HepG2 (cell line): ENCODE results near the gene CMTM4.

ENCODE experiments used
- TAF1 ChIP-seq: sonication (generic); formaldehyde crosslinking; IDR thresholded peaks from 2 replicates; pipeline ENCODE4 v1.4.0; 2020; ENCODE audit warnings: missing genetic modification reagents
- TF ChIP-seq, protein P1 (sequence below): sonication (generic); formaldehyde crosslinking; IDR thresholded peaks from 2 replicates; pipeline ENCODE4 v1.5.0; 2020; ENCODE audit warnings: mild to moderate bottlenecking, missing genetic modification reagents, moderate library complexity
- TF ChIP-seq, protein P2 (sequence below): sonication (generic); formaldehyde crosslinking; IDR thresholded peaks from 2 replicates; pipeline ENCODE4 v1.4.0; 2020; ENCODE audit warnings: low read depth, mild to moderate bottlenecking, missing genetic modification reagents

DNA sequence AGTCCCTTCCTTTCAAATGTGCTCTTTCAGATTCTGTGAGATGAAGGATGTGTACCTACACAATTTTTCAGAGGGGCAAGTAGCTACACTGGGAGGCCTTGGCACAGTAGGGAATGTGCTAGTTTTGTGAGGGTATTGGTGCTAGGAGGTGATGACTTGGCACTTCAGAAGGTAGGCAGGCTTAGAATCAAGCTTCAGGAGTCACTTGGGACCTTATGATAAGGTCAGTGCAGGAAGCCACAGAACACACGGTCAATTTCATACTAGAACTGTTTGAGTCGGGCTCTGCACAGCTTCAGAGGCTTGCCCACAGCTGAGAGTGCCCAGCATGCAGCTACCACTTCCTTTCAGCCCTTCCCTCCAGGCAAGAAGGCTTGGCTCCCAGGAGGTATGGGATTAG lies 124.2 kb downstream of the CMTM4 start:
- TF ChIP-seq TAF1 (CRISPR knock-in tag) = no peak
- TF ChIP-seq, protein P1, sequence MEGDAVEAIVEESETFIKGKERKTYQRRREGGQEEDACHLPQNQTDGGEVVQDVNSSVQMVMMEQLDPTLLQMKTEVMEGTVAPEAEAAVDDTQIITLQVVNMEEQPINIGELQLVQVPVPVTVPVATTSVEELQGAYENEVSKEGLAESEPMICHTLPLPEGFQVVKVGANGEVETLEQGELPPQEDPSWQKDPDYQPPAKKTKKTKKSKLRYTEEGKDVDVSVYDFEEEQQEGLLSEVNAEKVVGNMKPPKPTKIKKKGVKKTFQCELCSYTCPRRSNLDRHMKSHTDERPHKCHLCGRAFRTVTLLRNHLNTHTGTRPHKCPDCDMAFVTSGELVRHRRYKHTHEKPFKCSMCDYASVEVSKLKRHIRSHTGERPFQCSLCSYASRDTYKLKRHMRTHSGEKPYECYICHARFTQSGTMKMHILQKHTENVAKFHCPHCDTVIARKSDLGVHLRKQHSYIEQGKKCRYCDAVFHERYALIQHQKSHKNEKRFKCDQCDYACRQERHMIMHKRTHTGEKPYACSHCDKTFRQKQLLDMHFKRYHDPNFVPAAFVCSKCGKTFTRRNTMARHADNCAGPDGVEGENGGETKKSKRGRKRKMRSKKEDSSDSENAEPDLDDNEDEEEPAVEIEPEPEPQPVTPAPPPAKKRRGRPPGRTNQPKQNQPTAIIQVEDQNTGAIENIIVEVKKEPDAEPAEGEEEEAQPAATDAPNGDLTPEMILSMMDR (CRISPR knock-in tag) = no peak
- TF ChIP-seq, protein P2, sequence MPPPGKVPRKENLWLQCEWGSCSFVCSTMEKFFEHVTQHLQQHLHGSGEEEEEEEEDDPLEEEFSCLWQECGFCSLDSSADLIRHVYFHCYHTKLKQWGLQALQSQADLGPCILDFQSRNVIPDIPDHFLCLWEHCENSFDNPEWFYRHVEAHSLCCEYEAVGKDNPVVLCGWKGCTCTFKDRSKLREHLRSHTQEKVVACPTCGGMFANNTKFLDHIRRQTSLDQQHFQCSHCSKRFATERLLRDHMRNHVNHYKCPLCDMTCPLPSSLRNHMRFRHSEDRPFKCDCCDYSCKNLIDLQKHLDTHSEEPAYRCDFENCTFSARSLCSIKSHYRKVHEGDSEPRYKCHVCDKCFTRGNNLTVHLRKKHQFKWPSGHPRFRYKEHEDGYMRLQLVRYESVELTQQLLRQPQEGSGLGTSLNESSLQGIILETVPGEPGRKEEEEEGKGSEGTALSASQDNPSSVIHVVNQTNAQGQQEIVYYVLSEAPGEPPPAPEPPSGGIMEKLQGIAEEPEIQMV = no peak
